ENCODE measurements around the gene SETX.

GRCh38 chr9:132235125-132235524, 119.7 kb downstream of the SETX start:
- TF ChIP-seq POLR2A (IDR thresholded peaks at IDR 0.05; ENCODE audit: low read depth, low read length) (no peak), POLR2AphosphoS5 (IDR thresholded peaks at IDR 0.05; ENCODE audit: low read depth, low read length) (no peak), TAF1 (IDR thresholded peaks at IDR 0.05; ENCODE audit: low read depth, low read length) (no peak), PAX5 (IDR thresholded peaks at IDR 0.05; ENCODE audit: insufficient read depth, low read length, severe bottlenecking) (no peak)

All from GM12891 (cell line).